SK-N-SH treated with all-trans-retinoic acid at 6 μM for 48 hours (cell line): ENCODE data around the gene BCAP29.

Experiments
- ATAC-seq: fragments of 200-7000 bp; cut with Tn5 transposase; 3 replicates; pipeline ENCODE4 v1.9.1; 2020; ENCODE audit warnings: mild to moderate bottlenecking, moderate library complexity
- ARNTL ChIP-seq: fragments of 450-650 bp; formaldehyde crosslinking; IDR thresholded peaks from 2 replicates; pipeline ENCODE4 v1.5.0; 2020; ENCODE audit warnings: low read depth, mild to moderate bottlenecking, moderate library complexity, borderline replicate concordance
- BACH2 ChIP-seq: fragments of 250-450 bp; sonication (Bioruptor Pico); IDR thresholded peaks from 2 replicates; pipeline ENCODE4 v1.9.0; 2021; ENCODE audit warnings: mild to moderate bottlenecking, borderline replicate concordance
- CSDC2 ChIP-seq: fragments of 250-450 bp; sonication (Bioruptor Pico); IDR thresholded peaks from 2 replicates; pipeline ENCODE4 v1.5.0; 2020; ENCODE audit warnings: mild to moderate bottlenecking, moderate library complexity
- ESRRG ChIP-seq: fragments of 250-450 bp; sonication (Bioruptor Pico); IDR thresholded peaks from 2 replicates; pipeline ENCODE4 v1.6.1; 2021; ENCODE audit warnings: mild to moderate bottlenecking
- GLIS3 ChIP-seq: fragments of 250-450 bp; sonication (Bioruptor Pico); IDR thresholded peaks from 2 replicates; pipeline ENCODE4 v1.5.0; 2020; ENCODE audit warnings: mild to moderate bottlenecking, moderate library complexity
- ISL1 ChIP-seq: fragments of 250-450 bp; sonication (Bioruptor Pico); IDR thresholded peaks from 2 replicates; pipeline ENCODE4 v2.1.2; 2022; ENCODE audit warnings: mild to moderate bottlenecking, moderate library complexity
- OSR1 ChIP-seq: fragments of 250-450 bp; sonication (Bioruptor Pico); IDR thresholded peaks from 2 replicates; pipeline ENCODE4 v1.8.0; 2022; ENCODE audit warnings: moderate library complexity, mild to moderate bottlenecking, inconsistent platforms
- PPARA ChIP-seq: fragments of 250-450 bp; sonication (Bioruptor Pico); IDR thresholded peaks from 2 replicates; pipeline ENCODE4 v1.5.0; 2020; ENCODE audit warnings: mild to moderate bottlenecking, borderline replicate concordance
- RARB ChIP-seq: fragments of 250-450 bp; sonication (Bioruptor Pico); IDR thresholded peaks from 2 replicates; pipeline ENCODE4 v1.8.0; 2021; ENCODE audit warnings: mild to moderate bottlenecking, moderate library complexity
- TOX ChIP-seq: fragments of 250-450 bp; sonication (Bioruptor Pico); IDR thresholded peaks from 2 replicates; pipeline ENCODE4 v1.8.0; 2021; ENCODE audit warnings: mild to moderate bottlenecking, moderate library complexity, borderline replicate concordance
- TSHZ2 ChIP-seq: fragments of 250-450 bp; sonication (Bioruptor Pico); IDR thresholded peaks from 2 replicates; pipeline ENCODE4 v1.5.0; 2020; ENCODE audit warnings: mild to moderate bottlenecking, moderate library complexity
- ZC3H10 ChIP-seq: fragments of 250-450 bp; sonication (Bioruptor Pico); IDR thresholded peaks from 2 replicates; pipeline ENCODE4 v1.5.1; 2021; ENCODE audit warnings: mild to moderate bottlenecking, moderate library complexity
- ZFP3 ChIP-seq: fragments of 250-450 bp; sonication (Bioruptor Pico); IDR thresholded peaks from 2 replicates; pipeline ENCODE4 v1.5.0; 2020; ENCODE audit warnings: mild to moderate bottlenecking, moderate library complexity
- ZNF565 ChIP-seq: fragments of 450-650 bp; formaldehyde crosslinking; conservative IDR thresholded peaks from 2 replicates; pipeline ENCODE4 v1.5.0; 2020; ENCODE audit warnings: low read depth, mild to moderate bottlenecking, moderate library complexity
- ZNF70 ChIP-seq: fragments of 450-650 bp; formaldehyde crosslinking; IDR thresholded peaks from 2 replicates; pipeline ENCODE4 v1.5.0; 2020; ENCODE audit warnings: mild to moderate bottlenecking, moderate library complexity
- ZNF8 ChIP-seq: fragments of 450-650 bp; formaldehyde crosslinking; IDR thresholded peaks from 2 replicates; pipeline ENCODE4 v1.5.0; 2020; ENCODE audit warnings: mild to moderate bottlenecking, moderate library complexity
- TF ChIP-seq, protein P1 (sequence below): fragments of 250-450 bp; sonication (Bioruptor Pico); IDR thresholded peaks from 2 replicates; pipeline ENCODE4 v1.5.1; 2021; ENCODE audit warnings: mild to moderate bottlenecking, moderate library complexity
- TF ChIP-seq, protein P2 (sequence below): fragments of 250-450 bp; sonication (Bioruptor Pico); IDR thresholded peaks from 2 replicates; pipeline ENCODE4 v1.5.1; 2020; ENCODE audit warnings: low read depth, mild to moderate bottlenecking, moderate library complexity
- TF ChIP-seq, protein P3 (sequence below): fragments of 250-450 bp; sonication (Bioruptor Pico); IDR thresholded peaks from 2 replicates; pipeline ENCODE4 v1.8.0; 2021; ENCODE audit warnings: low read depth, mild to moderate bottlenecking, moderate library complexity, borderline replicate concordance

BCAP29 gene

DNA sequence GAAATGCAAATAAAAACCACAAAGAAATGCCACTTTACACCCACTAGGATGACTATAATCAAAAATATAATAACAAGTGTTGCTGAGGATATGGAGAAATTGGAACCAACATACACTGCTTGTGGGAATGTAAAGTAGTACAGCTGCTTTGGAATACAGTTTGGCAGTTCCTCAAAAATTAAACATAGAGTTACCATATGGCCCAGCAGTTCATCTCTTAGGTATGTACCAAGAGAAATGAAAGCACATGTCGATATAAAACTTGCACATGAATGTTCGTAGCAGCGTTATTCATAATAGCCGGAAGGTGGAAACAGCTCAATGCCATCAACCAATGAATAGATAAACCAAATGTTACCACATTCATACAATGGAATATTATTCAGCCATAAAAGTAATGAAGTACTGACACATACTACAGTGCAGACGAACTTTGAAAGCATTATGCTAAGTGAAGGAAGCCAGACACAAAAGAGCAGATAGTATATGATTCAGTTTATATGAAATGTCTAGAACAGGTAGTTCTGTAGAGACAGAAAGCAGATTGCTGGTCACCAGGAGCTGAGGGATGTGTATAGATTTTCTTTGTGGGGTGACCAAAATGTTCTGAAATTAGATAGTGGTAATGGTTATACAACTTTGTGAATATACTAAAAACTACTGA, 12.4 kb downstream of the BCAP29 start:
- TF ChIP-seq RARB (CRISPR knock-in tag), result no peak
- TF ChIP-seq ESRRG (CRISPR knock-in tag), result no peak
- TF ChIP-seq, protein P1, sequence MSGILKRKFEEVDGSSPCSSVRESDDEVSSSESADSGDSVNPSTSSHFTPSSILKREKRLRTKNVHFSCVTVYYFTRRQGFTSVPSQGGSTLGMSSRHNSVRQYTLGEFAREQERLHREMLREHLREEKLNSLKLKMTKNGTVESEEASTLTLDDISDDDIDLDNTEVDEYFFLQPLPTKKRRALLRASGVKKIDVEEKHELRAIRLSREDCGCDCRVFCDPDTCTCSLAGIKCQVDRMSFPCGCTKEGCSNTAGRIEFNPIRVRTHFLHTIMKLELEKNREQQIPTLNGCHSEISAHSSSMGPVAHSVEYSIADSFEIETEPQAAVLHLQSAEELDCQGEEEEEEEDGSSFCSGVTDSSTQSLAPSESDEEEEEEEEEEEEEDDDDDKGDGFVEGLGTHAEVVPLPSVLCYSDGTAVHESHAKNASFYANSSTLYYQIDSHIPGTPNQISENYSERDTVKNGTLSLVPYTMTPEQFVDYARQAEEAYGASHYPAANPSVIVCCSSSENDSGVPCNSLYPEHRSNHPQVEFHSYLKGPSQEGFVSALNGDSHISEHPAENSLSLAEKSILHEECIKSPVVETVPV (CRISPR knock-in tag), result no peak
- 0 out of 2 replicates have a peak, but pooled peaks have one; percentile 15 for TF ChIP-seq ISL1 (CRISPR knock-in tag)
- 0 out of 2 replicates have a peak, but pooled peaks have one; percentile 28 for TF ChIP-seq ZNF8 (CRISPR knock-in tag)
- TF ChIP-seq TSHZ2, result no peak
- ATAC-seq, result peak; percentile 70

- no peak for TF ChIP-seq ZNF70
- no peak for TF ChIP-seq PPARA
- TF ChIP-seq ARNTL (CRISPR knock-in tag), result no peak
- no peak for TF ChIP-seq ZNF8 (CRISPR knock-in tag)
- TF ChIP-seq OSR1 (CRISPR knock-in tag), result no peak
- TF ChIP-seq, protein P2, sequence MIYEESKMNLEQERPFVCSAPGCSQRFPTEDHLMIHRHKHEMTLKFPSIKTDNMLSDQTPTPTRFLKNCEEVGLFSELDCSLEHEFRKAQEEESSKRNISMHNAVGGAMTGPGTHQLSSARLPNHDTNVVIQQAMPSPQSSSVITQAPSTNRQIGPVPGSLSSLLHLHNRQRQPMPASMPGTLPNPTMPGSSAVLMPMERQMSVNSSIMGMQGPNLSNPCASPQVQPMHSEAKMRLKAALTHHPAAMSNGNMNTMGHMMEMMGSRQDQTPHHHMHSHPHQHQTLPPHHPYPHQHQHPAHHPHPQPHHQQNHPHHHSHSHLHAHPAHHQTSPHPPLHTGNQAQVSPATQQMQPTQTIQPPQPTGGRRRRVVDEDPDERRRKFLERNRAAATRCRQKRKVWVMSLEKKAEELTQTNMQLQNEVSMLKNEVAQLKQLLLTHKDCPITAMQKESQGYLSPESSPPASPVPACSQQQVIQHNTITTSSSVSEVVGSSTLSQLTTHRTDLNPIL (CRISPR knock-in tag), result no peak
- TF ChIP-seq, all 23 proteins: peak for 0
- peak; percentile 7; the same call in 1 of the 3 replicates for ATAC-seq
These were observed 13.0 kb downstream of the BCAP29 start for GRCh38 chr7:107593025-107593410.

- ATAC-seq, result peak; percentile 86
- TF ChIP-seq ESRRG (CRISPR knock-in tag) (no peak), ZNF70 (no peak), TOX (CRISPR knock-in tag) (no peak), CSDC2 (no peak), ZNF565 (CRISPR knock-in tag) (no peak), ZFP3 (CRISPR knock-in tag) (peak; percentile 29; the same call in 1 of the 2 replicates), ZC3H10 (CRISPR knock-in tag) (no peak), BACH2 (CRISPR knock-in tag) (no peak), GLIS3 (CRISPR knock-in tag) (no peak), ARNTL (CRISPR knock-in tag) (no peak), ISL1 (CRISPR knock-in tag) (peak; percentile 87)
- TF ChIP-seq, protein P3, sequence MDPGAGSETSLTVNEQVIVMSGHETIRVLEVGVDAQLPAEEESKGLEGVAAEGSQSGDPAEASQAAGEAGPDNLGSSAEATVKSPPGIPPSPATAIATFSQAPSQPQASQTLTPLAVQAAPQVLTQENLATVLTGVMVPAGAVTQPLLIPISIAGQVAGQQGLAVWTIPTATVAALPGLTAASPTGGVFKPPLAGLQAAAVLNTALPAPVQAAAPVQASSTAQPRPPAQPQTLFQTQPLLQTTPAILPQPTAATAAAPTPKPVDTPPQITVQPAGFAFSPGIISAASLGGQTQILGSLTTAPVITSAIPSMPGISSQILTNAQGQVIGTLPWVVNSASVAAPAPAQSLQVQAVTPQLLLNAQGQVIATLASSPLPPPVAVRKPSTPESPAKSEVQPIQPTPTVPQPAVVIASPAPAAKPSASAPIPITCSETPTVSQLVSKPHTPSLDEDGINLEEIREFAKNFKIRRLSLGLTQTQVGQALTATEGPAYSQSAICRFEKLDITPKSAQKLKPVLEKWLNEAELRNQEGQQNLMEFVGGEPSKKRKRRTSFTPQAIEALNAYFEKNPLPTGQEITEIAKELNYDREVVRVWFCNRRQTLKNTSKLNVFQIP, result no peak
- TF ChIP-seq, protein P2 (CRISPR knock-in tag), result peak; percentile 29; the same call in 1 of the 2 replicates
These were observed 15.1 kb downstream of the BCAP29 start for GRCh38 chr7:107594961-107595737.
